GM03348 (cell line): ENCODE data around the gene CKLF.

ENCODE experiments used
- DNase-seq: peaks from one replicate; pipeline ENCODE4 v3.0.0; 2012; ENCODE audit warnings: low spot score

CKLF gene

GRCh38 chr16:66517586-66518263 is 34.7 kb upstream of the CKLF start:
- DNase-seq = no peak

DNA sequence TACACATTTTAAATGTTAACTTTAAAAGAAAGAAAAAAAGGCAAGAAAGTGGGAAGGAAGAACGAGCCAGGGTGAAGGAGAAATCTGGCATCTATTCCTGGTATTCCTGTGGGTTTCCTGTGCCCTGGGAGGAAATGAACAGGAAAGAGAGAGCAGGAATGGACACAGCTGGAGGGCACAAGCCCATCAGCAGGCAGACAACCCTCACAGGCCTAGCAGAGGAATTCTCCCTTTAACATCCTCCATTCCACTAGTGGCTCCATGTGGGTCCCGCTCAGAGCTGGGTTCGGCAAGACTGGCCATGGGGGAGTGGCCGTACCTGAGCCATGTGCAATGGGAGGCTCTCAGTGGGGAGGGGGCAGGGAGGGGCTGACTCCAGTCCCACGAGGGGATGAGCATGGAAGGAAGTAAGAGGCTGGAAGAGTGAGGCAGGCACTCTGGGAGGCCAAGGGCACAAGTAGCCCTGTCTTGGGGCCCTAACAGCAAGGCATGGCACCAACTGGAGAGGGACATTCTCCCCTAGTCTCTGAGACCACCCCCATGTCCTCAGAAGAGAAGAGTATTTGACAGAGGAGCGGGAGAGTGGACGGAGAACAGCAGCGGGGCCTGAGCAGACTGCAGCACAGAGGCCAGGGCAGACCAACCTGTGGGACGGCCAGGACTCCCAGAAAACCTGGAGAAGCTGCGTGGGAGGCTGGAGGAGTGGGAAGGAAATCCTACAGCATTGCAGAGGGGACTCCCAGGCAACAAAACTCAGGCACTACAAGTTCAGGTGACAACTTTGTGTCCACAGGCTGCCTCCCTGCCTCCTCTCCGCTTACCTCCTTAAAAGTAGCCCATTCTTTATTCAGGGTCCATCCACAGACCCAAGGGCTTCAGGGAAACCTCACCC is 32.6 kb upstream of the CKLF start:
- DNase-seq = no peak

DNA sequence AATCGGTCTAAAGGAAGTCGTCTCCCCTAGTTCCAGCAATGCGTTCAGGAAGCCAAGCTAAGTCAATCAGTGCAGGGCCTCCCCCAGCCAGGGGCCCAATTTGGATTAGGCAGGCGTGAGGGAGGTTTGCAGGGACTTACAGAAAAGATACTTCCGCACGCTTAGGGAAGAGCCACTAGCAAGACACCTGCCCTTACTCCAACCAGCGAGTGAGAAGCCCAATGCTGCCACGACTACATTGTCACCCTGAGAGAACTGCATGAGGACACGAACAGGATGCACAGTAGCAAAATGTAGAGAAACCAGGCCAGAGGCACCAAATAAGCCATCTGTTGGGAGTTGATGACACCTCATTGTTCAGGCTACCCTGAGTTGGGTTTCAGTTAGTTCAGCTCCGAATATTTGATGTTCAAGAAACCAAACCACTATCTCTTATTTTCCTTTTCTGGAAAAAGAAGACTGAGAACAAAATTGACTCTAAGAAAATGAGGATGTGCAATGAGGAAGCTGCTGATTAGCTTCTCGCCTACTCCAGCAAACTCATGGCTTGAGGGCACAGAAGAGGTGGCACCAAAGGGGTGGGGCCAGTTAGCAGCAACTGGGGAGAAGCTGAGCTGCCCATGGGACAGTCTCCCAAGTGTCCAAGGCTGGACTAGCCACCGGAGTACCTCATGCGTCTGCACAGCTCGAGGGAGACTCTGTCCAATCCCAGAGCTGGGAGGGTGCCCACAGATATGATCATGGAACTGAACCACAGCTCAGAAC is 31.8 kb upstream of the CKLF start:
- DNase-seq = no peak

DNA sequence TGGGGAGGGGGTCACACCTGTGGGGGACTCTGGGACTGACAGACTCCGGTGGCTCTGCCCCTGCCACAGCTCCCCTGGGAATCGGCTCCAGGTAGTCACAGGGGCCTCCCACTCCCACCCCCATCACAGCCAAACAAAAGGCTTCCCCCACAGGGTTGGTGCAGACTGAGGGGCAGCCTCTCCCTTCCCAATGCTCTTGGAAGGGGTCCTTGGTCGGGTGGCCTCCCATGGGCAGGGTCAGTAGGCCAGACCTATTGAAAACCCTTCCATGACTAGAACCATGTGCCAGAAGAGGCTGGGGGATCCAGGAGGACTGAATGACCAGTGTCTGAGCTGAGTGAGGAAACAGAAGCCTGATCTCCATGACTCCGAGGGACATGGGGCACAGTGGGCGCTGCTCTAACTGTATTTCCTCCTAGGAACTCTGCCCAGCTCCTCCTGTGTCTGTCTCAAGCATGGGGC is 31.1 kb upstream of the CKLF start:
- DNase-seq = no peak

- peak; percentile 57 for DNase-seq
Measured at GRCh38 chr16:66521951-66522771, 30.2 kb upstream of the CKLF start.

DNA sequence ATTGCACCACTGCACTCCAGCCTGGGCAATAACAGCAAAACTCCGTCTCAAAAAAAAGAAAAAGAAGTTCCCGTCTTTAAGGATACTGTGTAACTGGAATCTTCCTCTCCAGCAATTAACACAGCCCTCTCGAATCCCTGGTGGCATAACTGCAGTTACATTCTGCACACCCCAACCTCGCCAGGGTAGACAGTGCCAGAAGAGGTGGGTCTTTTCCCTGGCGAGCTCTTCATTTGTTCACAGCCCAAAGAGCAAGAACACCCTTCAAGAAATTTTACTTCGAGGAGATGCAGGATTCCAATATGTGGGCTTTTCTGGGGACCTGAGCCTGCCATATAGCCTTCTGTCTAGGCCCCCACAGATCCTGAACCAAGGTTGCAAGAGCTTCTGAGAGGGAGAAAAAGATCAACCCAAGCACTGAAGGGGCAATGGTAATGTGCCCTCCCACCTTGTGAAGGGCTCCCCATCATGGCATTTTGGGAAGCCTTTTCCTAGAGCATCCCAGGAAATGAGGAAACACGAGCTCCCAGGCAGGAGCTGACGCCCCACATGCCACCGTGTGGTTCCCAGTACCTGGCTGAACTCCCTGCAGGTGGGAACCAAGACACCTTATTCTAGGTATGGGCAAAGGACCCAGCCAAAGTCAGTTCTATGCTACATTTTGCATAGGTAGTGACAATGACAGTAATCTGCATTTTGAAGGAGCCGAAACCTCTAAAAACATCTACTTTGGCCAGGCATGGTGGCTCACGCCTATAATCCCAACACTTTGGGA is 29.4 kb upstream of the CKLF start:
- DNase-seq = no peak

GRCh38 chr16:66523861-66524354 is 28.5 kb upstream of the CKLF start:
- DNase-seq = no peak

- DNase-seq = no peak
Measured at GRCh38 chr16:66524601-66525164, 27.7 kb upstream of the CKLF start.

DNA sequence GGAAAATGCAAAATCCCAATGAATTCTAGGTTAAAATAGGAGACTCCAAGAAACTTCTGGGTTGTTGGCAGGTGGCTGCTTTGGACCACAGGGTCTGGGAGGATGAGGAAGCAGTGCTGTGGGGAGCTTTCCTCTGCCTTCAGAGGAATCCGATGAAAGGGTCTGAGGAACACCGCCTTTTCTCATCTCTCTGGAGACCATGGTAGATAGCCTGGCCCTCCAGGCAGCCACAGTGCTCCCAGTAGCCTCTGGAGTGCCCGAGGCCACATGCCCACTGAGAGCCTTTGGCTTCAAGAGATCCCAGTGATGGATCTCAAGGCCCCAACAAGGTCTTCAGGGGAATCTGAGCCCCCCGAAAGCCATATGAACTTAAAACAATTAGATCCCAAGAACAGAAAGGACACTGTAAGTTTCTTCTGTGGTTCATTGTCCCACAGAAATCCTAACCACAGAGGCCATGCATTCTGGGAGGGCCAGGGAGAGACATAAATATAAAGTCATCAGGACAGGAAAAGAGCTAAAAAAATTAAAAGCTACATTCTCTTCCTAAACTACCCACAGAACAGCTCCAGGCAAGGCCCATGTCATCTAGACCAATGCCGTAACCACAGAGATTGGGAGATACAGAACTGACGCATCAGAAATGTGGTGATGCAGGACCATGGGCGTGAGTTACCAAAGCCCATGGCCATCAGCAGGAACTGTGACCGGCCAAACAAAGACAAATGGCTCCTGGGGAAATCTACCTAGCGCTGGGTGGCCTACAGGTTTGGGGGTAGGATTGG is 26.8 kb upstream of the CKLF start:
- DNase-seq = no peak

GRCh38 chr16:66528294-66528693 is 24.1 kb upstream of the CKLF start:
- no peak for DNase-seq

- no peak for DNase-seq
Measured at GRCh38 chr16:66529475-66529874, 22.9 kb upstream of the CKLF start.

- no peak for DNase-seq
Measured at GRCh38 chr16:66534376-66534799, 18.0 kb upstream of the CKLF start.

DNA sequence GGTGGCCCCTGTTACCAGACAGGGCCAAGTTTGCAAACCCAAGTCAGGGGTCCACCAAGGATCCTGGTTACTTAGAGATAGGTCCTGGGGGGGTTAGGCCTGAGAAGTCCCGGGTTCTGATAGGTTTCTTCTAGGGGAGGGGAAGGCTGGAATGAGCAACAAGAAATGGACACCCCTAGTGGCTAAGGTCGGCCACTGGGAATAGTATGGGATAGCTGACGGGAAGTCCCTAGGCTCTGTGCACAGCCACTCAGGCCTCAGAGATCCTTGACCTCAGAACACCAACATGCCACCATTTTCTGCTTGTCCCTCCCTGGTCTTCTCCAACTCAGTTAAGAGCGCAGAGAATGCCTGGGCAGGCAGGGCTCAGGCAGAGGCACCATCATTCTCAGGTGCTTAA is 15.9 kb upstream of the CKLF start:
- DNase-seq = no peak

DNA sequence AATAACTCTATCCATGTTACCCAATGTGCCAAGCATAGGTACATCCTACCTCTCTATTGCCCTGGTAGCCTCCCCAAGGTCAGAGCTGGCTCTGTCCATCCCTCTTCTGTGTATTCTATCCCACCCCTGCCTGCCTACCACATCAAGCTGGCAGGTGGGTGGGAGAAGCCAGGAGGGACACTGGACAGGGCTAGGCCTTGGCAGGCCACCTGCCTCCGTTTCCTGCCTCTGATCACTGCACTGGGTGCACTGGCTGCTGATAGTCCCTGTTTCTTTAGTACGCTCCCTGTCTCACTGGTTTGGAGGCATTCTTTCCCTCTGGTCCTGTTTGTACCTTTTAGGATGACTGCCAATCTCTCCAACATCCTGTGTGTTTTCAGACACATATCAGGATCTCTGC is 15.1 kb upstream of the CKLF start:
- DNase-seq = no peak

- DNase-seq = no peak
Measured at GRCh38 chr16:66538910-66539309, 13.5 kb upstream of the CKLF start.

DNA sequence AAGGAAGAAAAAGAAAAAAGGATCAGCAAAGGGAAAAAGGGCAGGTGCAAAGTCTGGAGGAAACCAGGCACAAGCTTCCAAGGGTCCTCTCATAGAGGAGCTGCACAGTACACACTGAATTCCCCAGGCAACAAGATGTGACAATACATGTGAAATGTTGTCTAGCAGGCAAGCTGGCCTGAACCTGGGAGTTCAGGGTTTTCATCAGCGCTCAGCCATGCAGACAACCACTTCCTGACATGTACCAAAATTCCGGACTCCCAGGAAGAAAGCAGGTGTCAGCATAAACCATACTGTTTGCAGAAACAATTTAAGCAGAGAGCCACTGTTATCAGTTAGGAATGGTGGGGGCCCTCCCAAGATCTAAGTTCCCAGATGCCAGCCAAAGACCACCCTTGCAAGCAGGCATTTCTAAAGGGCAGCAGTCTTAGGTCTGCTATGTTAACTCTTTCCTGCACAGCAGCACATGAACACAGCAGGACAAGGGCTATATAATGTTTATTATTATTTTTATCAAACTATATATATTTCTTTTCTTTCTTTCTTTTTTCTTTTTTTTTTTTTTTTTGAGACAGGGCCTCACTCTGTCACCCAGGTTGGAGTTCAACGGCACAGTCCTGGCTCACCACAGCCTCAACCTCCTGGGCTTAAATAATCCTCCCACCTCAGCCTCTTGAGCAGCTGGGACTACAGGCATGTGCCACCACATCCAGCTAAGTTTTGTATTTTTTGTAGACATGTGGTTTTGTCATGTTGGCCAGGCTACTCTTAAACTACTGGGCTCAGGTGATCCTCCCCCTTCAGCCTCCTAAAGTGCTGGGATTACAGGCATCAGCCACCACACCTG is 12.5 kb upstream of the CKLF start:
- DNase-seq = no peak

GRCh38 chr16:66541388-66542355 is 10.7 kb upstream of the CKLF start:
- DNase-seq = no peak
